Measurements from ENCODE around the gene MTMR1.

MTMR1 gene

DNA sequence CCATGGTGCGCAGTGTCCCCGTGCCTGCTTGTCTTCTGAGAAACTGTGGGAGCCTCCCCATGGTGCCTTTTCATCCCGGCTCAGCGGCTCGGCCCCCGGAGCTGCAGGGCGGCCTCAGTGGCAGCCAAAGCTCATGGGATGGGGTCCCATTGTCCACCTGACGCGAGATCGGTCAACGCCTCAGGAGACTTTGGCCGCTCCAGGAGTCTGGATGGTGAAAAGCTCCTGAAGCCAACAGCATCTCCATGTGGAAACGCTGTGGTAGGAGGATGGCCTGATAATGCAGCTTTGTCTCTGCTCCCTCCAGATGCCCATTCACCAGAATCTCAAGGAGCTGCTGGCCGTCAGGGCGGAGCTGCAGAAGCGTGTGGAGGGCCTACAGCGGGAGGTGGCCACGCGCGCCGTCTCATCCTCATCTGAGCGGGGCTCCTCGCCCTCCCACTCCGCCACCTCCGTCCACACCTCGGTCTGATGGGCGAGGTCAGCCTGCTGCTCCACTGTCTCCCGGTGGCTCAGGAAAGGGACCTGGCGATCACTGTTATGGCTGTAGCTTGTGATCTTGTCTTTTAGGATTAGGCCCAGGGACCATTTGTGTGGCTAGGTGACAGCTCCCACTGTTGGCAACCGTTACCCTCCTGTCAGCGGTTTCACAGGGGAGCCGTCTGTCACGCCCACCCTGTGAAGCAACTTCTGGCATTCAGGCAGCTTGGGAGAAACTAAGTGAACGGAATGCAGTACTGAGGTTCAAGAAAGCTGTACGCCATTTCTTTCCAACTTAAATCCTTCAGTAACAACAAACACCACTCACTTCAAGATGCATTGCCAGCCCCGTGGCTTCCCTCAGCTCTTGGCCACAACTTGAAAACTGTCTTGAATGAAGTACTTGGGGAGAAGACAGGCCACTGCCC, 69.3 kb downstream of the MTMR1 start:
- no peak for DNase-seq (ENCODE audit: low read depth)

DNA sequence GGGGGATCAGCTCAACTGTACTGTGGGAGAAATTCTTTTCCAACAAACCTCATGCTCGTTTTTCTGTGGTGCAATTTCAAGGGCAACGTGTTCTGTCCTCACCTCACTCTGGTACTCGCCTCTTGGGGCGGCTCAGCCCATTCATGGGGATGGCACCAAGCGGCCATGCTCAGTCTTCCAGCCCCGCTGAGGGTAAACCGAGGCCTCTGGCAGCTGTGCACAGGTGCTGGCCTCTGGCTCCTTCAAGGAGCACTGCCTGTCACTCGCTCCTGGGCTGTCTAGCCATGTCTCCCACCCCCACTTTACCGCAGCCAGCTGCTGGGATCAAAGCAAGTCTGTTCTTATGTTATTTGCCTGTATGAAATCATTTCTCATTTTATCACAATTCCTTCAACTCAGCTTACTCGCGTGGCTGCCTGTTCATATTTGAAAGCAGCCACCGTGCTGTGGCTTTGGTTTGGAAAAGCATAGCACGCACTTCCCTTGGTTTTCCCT, 70.2 kb downstream of the MTMR1 start:
- DNase-seq (ENCODE audit: low read depth), result no peak

DNA sequence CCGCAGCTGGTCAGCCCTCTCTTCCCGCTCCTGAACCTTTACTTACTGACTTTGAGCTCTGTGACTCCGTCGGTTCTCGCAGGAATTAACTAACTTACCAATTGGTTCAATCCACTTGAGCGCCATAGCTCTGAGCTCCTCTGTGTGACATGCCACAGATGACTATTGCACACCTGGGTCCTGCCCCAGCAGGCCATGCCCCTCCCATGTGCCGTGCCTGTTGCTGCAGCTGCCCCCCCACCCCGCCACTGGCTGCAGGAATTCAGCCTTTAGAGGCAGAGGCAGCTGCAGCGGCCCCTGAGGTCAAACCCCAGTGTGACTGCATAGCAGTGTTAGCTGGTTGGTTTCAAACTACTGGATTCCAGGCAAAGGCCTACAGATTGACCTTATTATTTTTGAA, 70.6 kb downstream of the MTMR1 start:
- DNase-seq (ENCODE audit: low read depth), result no peak

DNA sequence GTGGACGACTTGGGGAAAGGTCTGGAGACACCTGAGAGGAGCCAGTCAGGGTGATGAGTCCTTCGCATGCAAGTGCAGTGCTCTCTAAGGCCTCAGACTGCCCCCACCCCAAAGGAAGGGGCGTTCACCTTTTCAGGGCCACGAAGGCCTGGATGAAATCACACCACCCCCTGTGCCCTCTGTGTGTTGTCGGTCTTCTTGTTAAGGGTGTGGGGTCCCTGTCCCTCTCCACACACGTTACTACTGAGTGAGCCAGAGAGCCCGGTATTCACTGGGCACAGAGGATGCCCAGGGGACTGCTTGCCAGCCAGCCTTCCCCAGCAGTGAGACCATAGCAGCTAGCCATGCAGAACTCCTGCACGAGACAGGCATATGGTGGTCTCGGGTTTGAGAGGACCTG, 72.0 kb downstream of the MTMR1 start:
- DNase-seq (ENCODE audit: low read depth), result no peak

DNA sequence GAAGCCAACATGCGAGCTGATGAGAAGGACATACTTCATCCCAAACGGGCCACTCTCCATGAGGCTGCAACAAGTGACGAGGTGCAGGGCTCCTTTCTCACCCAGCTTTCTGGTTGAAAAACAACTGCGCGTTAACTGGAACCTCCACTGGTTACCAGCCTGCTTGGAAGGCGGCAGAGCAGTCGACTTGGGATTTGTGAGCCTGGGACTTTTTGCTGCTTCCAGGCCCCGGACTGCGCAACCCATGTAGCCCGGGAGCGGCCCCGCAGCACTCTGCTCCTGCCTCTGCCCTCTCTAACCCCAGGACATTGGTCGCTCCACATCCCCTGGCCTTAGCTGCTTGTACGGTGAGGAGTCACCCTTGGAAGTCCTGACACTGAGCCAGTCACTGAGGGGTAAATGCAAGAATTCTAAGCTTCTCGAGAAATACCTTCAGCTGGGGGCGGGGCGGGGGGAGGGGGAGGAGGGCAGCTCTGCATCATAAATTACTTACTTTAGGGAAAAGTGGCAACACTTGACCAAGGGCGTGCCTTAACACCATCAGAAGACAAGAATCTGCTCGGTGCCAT, 72.7 kb downstream of the MTMR1 start:
- DNase-seq (ENCODE audit: low read depth), result no peak

DNA sequence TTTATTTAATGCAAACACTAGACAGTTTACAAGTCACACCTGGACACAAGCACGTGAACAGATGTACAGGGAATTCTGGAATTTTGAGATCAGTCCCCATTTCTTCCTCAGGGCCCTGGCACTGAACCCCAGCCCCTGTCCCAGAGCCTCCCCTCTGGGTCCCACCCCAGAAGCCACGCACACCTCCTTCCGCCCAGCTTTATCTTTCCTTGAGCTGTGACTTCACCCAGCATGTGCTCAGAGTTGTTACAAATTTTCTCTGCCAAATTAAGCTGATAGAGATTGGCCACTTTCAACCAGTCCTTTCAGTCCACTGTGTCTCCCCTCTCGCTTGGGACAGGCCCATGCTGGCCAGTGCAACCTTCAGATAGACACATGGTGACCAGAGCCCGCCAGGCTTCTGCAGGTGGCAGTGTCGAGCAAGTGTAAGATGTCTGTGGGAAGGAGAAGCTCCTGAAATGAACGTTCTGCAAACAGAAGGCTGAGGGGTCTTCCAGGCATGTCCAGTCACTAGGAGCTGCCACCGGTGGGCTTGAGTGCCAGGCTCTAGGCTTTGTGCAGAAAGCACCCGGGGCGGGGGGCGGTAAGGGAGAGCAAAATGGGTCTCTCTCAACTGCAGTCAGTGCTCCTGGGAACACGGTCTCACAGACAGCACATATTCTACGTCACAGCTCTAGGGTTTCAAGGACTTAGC, 73.3 kb downstream of the MTMR1 start:
- peak; percentile 9 for DNase-seq (ENCODE audit: low read depth)

DNA sequence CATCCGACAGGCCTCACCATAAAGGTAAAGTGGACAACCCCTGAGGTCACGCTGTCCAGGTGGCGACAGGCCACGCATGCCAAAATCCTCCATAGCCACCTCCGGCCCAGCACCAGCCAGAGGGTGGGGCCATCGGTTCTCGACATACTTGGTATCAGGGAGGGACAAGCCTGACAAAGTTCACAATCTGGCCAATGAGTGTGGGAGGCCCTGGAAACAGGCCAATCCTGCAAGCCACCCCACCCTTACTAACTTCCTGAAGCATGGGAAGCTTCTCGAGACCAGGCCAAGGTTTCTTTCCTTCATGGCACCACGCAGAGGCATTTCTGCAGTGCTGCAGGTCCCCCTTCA, 73.8 kb downstream of the MTMR1 start:
- DNase-seq (ENCODE audit: low read depth), result no peak

DNA sequence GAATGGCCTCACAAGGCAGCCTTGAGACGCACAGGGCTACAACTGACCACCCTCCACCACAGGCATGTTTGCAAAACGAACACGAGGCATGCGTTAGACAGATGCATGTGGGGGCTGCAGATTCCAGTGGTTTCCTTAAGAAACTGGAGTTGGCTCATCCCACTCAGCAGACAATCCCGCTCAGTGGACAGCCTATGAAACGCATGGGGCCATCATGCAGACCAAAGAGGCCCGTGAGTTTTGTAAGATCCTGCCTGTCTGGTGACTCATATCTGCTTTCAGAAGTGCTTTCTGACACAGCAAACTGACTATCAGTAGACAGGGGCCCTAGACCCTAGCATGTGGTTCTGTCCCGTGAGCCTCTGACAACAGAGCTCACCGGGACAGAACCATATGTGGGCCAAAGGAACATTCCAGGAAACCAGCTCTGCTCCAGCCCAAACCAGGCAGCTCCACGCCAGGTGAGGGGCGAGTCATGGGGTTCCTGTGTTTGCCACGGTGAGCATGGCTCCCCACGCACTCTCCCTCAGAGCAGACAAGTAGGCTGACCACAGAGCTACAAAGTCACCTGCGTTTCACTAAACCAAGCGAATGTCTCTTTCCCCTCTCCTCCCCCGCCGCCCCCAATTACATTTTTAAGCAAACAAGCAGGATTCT, 74.4 kb downstream of the MTMR1 start:
- peak; percentile 83 for DNase-seq (ENCODE audit: low read depth)

DNA sequence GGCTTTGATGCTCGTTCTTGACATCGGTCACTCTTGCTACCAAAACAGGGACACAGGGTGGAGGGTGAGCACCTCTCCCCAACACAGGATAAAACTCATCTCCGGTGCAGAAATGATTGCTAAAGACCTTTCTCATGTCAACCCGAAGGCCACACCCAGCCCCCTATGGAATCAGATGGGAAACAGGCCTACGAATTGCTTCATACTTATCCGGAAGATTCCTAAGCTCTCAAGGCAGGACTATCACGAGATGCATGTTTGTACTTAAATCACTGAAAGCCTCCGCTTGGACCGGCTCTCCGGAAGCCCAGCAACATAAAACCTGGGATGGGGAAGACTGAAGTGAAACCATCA, 74.9 kb downstream of the MTMR1 start:
- DNase-seq (ENCODE audit: low read depth), result no peak

DNA sequence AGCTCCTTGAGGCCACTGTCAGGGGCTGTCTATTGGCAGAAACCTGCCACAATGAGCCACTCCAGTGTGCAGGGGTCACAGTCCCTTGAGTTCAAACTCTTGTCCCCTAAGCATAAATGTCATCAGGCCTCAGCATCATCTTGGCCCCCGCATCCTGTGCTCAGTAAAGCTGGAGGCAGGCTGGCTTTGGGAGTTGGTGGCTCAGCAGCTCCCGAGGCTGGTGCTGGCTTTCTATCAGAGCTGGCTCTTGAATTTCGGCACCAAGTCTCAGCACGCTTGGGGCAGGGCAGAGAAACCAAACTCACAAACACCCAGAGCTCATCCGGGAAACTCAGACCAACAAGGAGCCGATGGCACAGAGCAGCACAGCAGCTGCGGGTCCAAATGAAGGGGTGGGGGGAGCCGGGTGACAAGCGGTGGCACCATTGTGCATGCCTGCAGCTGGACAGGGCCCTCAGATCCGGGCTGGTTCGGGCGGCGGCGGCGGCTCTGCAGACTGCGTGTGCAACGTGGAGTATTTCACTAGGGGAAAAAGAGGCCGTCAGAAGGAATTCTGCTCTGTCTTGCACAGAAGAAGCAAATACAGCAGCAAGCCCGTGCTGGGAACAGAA, 75.5 kb downstream of the MTMR1 start:
- no peak for DNase-seq (ENCODE audit: low read depth)

DNA sequence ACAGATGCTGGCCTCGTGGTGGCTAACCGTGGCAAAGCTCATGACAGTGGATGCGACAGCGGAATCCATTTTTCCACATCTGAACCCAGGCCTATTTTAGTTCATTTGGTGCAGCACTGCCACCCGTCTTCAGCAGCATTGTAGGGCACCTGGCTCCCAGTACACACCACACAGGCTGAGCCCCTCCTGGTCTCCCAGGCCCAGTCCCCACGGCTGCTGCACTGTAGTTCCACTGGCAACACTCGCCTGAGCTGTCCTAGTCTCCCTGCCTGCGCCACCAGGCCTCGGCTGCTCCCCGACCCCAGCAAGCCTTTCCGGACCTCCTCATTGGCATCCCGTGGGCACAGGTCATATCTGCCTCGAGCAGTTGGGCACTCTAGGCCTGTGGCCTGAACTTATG, 76.2 kb downstream of the MTMR1 start:
- DNase-seq (ENCODE audit: low read depth), result no peak

DNA sequence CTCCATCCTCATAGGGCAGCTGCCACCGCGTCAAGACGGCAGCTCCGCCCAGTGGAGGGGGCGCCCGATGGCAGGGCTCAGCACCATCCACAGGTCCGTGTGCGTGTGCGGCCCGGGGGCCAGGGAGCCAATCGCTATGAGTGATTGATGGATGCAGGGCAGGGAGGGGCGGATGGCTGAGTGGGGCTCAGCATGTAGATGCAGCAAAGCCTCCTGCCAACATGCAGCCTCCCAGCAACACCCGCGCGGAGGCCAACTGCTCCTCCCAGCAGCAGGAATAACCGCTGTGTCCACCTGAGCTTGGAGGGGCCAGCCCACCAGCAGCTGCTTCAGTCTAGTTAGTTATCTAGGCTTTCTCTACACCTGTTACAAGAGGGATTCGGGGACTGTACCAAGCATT, 77.4 kb downstream of the MTMR1 start:
- DNase-seq (ENCODE audit: low read depth), result no peak

DNA sequence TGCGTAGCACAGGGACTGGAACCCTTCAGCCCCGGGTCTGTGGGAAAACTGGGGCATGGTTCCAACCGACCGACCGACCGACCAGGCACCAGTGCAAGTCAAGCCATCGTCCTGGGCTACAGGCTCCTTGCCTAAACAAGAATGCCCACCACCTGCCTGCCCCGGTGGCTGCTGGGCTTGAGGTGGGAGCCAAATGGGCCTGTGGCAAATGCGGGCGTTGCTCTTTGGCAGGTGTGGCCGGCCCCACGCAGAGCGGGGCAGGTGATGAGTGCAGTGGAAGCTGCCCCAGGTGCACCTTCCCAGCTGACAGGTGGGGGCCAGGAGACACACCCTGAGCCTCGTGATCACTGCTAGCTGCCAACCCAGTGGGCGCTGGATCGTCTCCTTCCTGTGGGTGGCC, 77.9 kb downstream of the MTMR1 start:
- no peak for DNase-seq (ENCODE audit: low read depth)

DNA sequence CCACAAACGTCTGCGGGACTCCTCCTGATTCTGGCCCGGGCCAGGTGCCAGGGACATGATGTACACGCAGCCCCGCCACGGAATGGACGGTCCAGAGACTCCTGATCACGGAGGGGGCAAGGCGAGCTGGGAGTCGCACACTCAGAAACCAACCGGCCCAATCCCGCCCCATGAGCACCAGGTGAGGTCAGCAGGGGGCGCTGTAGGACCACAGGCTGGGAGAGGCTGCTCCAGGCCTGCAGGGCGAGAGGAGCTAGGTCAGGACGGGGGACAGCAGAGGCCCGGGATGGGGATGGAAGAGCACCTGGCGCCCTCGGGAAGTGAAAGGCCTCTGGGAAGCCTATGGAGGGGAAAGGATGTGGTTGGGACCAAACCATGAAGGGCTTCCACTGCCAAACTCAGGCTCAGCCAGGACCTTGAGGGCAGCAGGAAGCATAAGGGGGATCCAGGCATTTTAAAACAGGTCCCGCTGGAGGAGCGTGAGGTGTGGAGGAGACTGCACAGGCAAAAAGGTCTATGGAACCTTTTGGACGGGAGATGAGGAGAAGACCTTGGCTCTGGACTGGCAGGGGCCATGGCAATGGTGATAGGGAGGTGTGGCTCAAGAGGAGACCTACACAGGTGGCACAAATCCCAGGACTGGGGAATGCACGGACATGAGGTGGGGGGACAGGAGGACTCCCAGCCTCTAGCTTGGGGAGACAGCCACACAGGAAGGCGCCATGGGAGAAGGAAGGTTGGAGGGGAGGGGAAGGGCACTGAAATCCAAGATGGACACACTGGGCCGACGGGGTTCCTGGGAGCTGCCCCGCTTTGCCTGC, 79.2 kb downstream of the MTMR1 start:
- peak; percentile 73 for DNase-seq (ENCODE audit: low read depth)

DNA sequence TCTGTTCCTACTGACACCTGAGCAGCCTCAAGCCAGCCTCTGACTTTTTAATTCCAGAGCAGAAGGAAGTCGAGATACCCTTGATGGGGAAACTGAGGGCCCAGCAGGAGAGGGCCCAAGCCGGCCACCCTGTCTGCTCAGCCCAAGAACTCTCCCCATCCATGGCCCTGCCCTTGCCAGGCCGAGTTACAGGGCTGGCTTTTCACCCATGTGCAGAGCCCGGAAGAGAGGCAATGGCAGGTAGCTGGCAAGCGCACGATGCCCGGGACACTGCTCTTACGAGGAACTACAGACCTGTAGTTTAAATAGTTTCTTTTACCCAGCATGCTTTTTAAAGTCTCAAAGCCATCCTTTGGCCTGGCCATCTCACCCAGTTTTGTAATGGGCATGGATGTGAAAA, 79.9 kb downstream of the MTMR1 start:
- no peak for DNase-seq (ENCODE audit: low read depth)

DNA sequence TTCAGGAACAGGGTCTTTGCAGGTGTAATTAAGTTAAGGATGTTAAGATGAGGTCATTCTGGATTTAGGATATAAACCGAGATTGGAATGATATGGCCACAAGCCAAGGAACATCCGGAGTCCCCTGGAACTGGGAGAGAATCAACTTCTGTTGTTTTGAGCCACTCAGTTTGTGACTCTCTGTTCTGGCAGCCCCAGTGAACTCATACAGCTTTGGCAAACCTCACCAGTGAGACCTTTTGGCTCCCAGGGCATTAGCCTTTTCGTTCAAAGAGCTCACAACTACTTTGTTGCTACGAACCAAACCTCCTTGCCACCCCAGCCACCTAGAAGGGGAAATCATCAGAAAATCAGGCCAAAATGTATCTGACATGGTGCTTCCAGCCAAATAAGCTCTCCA, 80.4 kb downstream of the MTMR1 start:
- DNase-seq (ENCODE audit: low read depth), result no peak

DNA sequence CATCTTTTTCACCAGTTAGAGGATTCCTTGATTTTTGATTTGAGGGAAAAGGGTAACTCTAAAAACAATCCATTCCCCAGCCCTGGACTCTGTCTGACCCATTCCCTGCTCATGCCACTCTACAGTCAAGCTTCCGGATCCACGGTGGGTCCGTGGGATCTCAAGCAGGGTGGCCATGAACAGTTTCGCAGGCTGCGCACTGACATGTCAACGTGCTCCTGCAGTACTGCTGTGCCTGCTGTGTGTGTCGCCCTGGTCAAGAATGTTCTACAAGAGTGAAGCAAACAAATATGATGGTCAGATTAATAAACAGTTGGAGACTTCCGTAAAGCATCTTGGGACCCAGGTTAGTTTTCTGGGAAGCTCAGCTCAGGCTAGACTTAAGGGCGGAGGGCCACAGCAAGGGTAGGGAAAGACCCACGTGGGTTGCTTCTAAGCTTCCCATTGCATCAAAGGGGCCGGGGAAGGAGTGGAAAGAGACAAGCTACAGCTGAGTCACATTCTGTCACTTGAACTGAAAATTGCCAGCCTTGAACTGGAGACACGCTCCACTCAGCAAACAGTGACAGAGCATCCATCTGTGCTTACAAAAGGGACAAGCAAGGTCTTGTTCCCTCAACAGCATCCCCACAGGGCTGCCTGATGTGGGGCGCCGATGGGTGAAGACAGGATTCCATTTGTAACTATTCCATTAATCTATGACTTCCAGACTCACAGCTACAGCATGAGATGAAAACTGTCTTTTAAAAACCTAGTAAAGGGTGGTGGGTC, 81.8 kb downstream of the MTMR1 start:
- no peak for DNase-seq (ENCODE audit: low read depth)

DNA sequence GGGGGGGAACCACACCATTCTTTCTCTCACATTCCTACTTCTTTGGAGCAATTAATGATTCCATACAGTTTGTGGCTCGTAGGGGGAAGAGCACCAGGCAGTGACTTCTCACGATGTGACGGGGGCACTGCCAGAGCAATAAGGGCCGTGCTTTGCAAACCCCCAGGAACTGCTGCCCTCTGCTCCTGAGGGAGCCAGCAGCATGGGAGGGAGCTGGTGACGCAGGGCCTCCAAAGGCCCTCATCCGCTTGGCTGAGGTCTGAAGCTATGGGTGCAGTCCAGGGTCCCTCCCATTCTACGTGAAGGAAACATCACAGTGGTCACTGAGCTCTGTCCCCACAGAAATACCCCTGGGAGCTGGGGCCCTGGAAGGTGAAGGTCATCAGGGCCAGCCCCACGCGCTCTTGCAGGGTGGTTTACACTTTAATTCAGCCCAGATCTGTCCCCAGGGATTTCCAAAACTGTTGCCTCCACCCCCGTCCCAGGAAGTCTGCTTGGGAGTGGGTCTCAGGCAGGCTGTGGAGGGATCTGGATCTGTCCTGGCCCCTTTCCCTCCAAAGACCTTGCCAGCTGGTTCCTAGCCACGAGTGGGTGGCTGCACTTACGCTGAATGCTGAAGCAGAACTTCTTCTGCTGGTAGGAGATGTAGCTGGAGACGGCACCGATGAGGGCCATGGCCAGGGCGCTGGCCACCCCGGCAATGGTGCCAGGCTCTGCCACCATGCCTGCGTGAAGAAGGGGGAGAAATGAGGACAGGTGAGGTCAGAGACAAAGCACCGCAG, 82.6 kb downstream of the MTMR1 start:
- no peak for DNase-seq (ENCODE audit: low read depth)

DNA sequence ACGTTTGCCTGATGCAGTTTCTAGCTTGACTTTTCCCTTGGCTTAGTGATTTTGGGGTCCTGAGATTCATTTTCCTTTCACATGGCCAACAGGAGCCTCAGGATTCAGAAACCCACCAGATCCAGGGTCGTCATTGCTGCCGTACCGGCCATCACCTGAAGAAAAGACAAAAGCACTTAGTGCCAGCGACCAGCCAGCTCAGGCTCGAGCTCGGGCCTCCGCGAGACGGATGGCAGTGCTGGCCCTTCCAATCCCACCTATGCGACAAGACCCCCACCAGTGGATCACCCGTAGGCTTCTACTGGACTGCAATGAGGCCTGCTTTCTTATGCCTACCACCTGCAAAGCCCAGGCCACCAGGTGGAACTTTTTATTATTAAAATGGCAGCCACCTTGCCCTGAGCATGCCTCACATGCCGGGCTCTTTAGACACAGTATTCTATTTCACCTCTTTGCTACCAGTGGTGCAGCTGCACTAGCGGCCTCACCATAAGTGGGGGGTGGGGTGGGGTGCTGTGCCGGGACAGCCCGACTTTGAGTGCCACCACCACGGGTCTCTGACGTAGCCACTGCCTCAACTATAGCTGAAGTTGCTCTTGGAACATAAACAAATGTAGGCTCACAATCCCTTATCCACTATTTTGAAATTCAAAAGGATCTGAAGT, 84.3 kb downstream of the MTMR1 start:
- DNase-seq (ENCODE audit: low read depth), result no peak
